A549 treated with dexamethasone at 1 μM for 4 hours (cell line): ENCODE measurements around the gene DNAJC5G. TPM values are rescaled to one million over a fixed set of nuclear protein-coding genes. Genes with fewer than 3 reads are reported as not detected.

Experiments used
- total RNA-seq: library from RNA; stranded (reverse); fragments of 200-300 nt; extraction: Qiagen RNA extraction; gene quantifications from 5 replicates; pipeline ENCODE4 v1.2.3, GENCODE V29; 2022

The DNAJC5G gene
- total RNA-seq = not detected in 5 replicates

DNA sequence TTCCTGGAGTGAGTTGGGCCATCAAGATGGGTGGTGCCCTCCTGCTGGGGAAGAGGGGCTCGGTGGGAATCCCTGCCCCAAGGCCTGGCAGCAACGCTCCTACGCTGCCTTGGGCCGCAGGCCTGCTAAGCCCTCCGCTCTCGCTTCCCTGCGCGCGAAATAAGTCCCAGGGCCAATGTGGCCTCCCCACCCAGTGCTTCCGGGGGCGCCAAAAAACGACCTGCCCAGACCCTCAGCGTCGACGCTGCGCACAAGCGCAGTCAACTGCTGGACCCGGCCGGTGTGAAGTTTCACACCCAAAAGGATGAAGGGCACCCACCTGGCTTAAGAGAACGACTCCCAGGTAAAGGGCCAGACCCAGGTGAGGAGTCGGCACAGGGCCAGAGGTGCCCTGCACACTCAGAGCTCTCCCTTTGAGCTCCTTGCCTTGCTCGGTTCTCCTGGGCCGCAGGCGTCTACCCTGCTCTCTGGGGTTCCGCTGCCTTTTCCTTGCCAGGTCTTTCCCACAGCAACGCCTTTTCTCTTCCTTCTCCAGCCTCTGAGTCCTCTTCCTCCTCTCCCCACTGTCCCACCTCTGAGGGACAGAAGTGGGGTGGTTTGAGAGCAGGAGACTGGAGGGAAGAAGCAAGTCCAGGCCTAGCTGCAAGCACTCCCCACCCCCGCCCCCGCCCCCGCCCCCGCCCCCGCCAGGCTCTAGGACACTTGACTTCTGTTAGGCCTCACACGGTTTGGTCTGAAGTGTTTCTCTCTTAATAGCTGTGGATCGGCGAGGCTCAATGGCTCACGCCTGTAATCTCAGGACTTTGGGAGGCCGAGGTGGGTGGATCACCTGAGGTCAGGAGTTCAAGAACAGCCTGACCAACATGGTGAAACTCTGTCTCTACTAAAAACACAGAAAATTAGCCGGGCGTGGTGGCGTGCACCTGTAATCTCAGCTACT, at the start of gene DNAJC5G:
Gene DNAJC5G (plus strand): TSS at position 223 of the 940 bp plus-strand sequence. CDS start 1,296 bp downstream, outside the sequence.

GRCh38 chr2:27262379-27263286, 12.6 kb upstream of the DNAJC5G start, which contains the start of gene SLC30A3:
Gene SLC30A3 (minus strand): TSS chr2:27263047. CDS start chr2:27262906, 141 bp downstream.

DNA sequence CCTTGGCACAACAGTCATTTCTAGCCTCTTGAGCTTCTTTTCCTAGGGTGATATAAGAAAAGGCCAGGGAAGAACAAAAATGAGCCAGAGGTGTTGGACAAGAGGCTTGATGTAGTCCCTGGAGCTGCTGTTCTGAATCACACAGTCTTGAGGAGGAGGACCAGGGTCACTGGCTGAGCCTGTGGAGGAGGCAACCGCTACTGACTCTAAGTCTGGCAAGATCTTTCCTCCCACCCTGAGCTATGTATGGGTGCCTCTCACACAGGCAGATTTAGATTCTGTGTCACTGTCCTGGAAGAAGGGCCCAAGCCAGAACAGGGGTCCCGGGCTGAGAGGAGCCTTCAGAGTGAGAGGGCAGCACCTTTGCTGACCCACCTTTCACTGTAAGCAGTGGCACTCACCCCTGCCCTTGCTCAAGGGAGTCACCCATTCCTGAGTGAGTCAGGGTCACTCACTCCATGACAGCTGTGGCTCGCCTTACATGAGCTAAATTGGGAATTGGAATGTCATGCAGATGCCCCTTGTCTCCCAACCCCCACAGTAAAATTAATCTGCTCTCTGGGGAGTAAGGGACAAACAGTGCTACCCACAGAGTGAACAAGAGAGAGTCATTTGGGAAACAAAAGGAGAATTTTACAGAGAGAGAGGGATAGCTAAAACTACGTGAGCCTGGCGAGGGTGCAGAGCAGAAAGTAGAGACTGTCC, 6.8 kb downstream of the DNAJC5G start, which contains the start of gene TRIM54:
Gene TRIM54 (plus strand): TSS at position 575 of the 705 bp plus-strand sequence. CDS start 303 bp downstream, outside the sequence.

GRCh38 chr2:27308359-27308881, 33.2 kb downstream of the DNAJC5G start, which contains the start of gene UCN:
Gene UCN (minus strand): TSS chr2:27308445. CDS start chr2:27307895, 550 bp downstream.

GRCh38 chr2:27322766-27323595, 47.7 kb downstream of the DNAJC5G start, which contains the start of gene MPV17:
Gene MPV17 (minus strand): TSS chr2:27323097. CDS start chr2:27322517, 580 bp downstream.

Other genes with a start within 250 kb of the DNAJC5G start
- 47.0 to 70.0 TPM (median 69.4 TPM) in 5 replicates for gene TMEM214, start 242.5 kb upstream of the DNAJC5G start, total RNA-seq
- 28.5 to 34.9 TPM (median 34.4 TPM) in 5 replicates for gene AGBL5, start 223.8 kb upstream of the DNAJC5G start, total RNA-seq
- 529 to 708 TPM (median 553 TPM) in 5 replicates for gene OST4, start 203.8 kb upstream of the DNAJC5G start, total RNA-seq
- 0.32 to 0.57 TPM (median 0.43 TPM) in 5 replicates for gene EMILIN1, start 196.8 kb upstream of the DNAJC5G start, total RNA-seq
- gene KHK, start 188.7 kb upstream of the DNAJC5G start, total RNA-seq = 7.6 to 9.1 TPM (median 8.3 TPM) in 5 replicates
- 7.2 to 8.1 TPM (median 7.8 TPM) in 5 replicates for gene CGREF1, start 156.3 kb upstream of the DNAJC5G start, total RNA-seq
- 0.50 to 1.8 TPM (median 1.5 TPM) in 5 replicates for gene ABHD1, start 151.6 kb upstream of the DNAJC5G start, total RNA-seq
- gene PREB, start 140.8 kb upstream of the DNAJC5G start, total RNA-seq = 41.9 to 59.1 TPM (median 55.6 TPM) in 5 replicates
- not detected in 5 replicates for gene PRR30, start 136.0 kb upstream of the DNAJC5G start, total RNA-seq
- not detected in 5 replicates for gene TCF23, start 126.4 kb upstream of the DNAJC5G start, total RNA-seq
- 203 to 224 TPM (median 205 TPM) in 5 replicates for gene ATRAID, start 63.4 kb upstream of the DNAJC5G start, total RNA-seq
- 63.3 to 67.2 TPM (median 66.7 TPM) in 5 replicates for gene SLC5A6, start 63.2 kb upstream of the DNAJC5G start, total RNA-seq
- 46.1 to 66.1 TPM (median 64.5 TPM) in 5 replicates for gene CAD, start 58.1 kb upstream of the DNAJC5G start, total RNA-seq
- gene SLC30A3, start 12.4 kb upstream of the DNAJC5G start, total RNA-seq = 1.8 to 3.4 TPM (median 3.3 TPM) in 5 replicates
- gene TRIM54, start 7.0 kb downstream of the DNAJC5G start, total RNA-seq = 0.67 to 1.2 TPM (median 0.81 TPM) in 5 replicates
- 0.63 to 2.5 TPM (median 1.7 TPM) in 5 replicates for gene UCN, start 33.0 kb downstream of the DNAJC5G start, total RNA-seq
- 76.2 to 97.2 TPM (median 87.4 TPM) in 5 replicates for gene MPV17, start 47.7 kb downstream of the DNAJC5G start, total RNA-seq
- gene GTF3C2, start 81.3 kb downstream of the DNAJC5G start, total RNA-seq = 57.2 to 68.7 TPM (median 63.7 TPM) in 5 replicates
- 51.5 to 60.8 TPM (median 57.1 TPM) in 5 replicates for gene EIF2B4, start 94.9 kb downstream of the DNAJC5G start, total RNA-seq
- gene SNX17, start 95.2 kb downstream of the DNAJC5G start, total RNA-seq = 124 to 133 TPM (median 128 TPM) in 5 replicates
- gene ZNF513, start 105.3 kb downstream of the DNAJC5G start, total RNA-seq = 11.5 to 15.4 TPM (median 13.4 TPM) in 5 replicates
- gene PPM1G, start 134.2 kb downstream of the DNAJC5G start, total RNA-seq = 152 to 176 TPM (median 176 TPM) in 5 replicates
- gene NRBP1, start 153.2 kb downstream of the DNAJC5G start, total RNA-seq = 119 to 140 TPM (median 133 TPM) in 5 replicates
- gene KRTCAP3, start 166.9 kb downstream of the DNAJC5G start, total RNA-seq = 0.39 to 0.87 TPM (median 0.45 TPM) in 5 replicates
- 6.0 to 9.0 TPM (median 7.5 TPM) in 5 replicates for gene IFT172, start 214.3 kb downstream of the DNAJC5G start, total RNA-seq
- 3.8 to 5.3 TPM (median 4.5 TPM) in 5 replicates for gene FNDC4, start 219.8 kb downstream of the DNAJC5G start, total RNA-seq
- 0.13 to 0.20 TPM (median 0.13 TPM) in 5 replicates for gene GCKR, start 221.4 kb downstream of the DNAJC5G start, total RNA-seq